HCT116 (cell line): ENCODE data around the gene ZNF860. TPM values are rescaled to one million over a fixed set of nuclear protein-coding genes. Genes with fewer than 3 reads are reported as not detected.
"Not testable (repeated sequence)": the region's sequence is repeated elsewhere in the genome, so short reads cannot be mapped to it uniquely, and the experiment has no call there.

Experiments used
- ATAC-seq: fragments of 200-7000 bp; cut with Tn5 transposase; 2 replicates; pipeline ENCODE4 v1.9.1; 2020; ENCODE audit warnings: mild to moderate bottlenecking, moderate library complexity
- BruUV-seq: library from RNA; stranded (reverse); fragments of 400-500 nt; replicated peaks from 2 replicates; lab custom pipeline; 2021; lab: Mats Ljungman, UMichigan
- CTCF ChIA-PET: fragments of 300-600 bp; sonication (Branson Sonifier 250); formaldehyde crosslinking; loops from one replicate; lab custom pipeline; 2021; ENCODE audit warnings: antibody characterized with exemption; lab: Charles Lee
- POLR2A ChIA-PET: fragments of 300-600, 350-600 bp; sonication (Branson Sonifier 250); formaldehyde crosslinking; loops from one replicate; lab custom pipeline; 2021; ENCODE audit warnings: antibody characterized with exemption; lab: Charles Lee
- RAD21 ChIA-PET, 2 experiments: fragments of 300-600 bp; sonication (Branson Sonifier 250); formaldehyde crosslinking; loops; one replicate each; lab custom pipeline; 2023; ENCODE audit warnings: low total read pairs in 2 of 2; ENCODE audit not compliant: uncharacterized antibody in 2 of 2, unreplicated experiment in 2 of 2, low non-redundant PET in 1 of 2; lab: Charles Lee
- DNase-seq: peaks from one replicate; pipeline ENCODE4 v3.0.0-alpha.2; 2010; ENCODE audit warnings: low read depth, low spot score
- H2AFZ ChIP-seq: fragments of 200-600 bp; shearing (Covaris generic), sonication (generic); 2 replicates; pipeline ENCODE4 v1.6.1; 2017; ENCODE audit warnings: low read depth, mixed run types, mixed read lengths, antibody characterized with exemption, low read length; ENCODE audit not compliant: poor library complexity, severe bottlenecking
- H3K27ac ChIP-seq: 2 replicates; pipeline ENCODE4 v1.5.1; 2012; ENCODE audit warnings: low read depth, low read length
- H3K27me3 ChIP-seq: fragments of 200-600 bp; sonication (generic); 2 replicates; pipeline ENCODE4 v1.6.1; 2016; ENCODE audit warnings: mixed run types, low read length, mixed read lengths; ENCODE audit not compliant: insufficient read depth
- H3K36me3 ChIP-seq, 2 experiments: fragments of 200-500 bp in 1 of 2; fragments of 200-600 bp in 1 of 2; sonication (Bioruptor generic) in 1 of 2; sonication (generic) in 1 of 2; 2 replicates each; pipeline versions ENCODE4 v1.5.1 to v1.6.1; 2014 to 2016; ENCODE audit warnings: low read length in 2 of 2, inconsistent platforms in 1 of 2, mixed read lengths in 1 of 2, mixed run types in 1 of 2; ENCODE audit not compliant: insufficient read depth in 2 of 2, control insufficient read depth in 1 of 2
- H3K4me1 ChIP-seq, 2 experiments: fragments of 200-600 bp in 1 of 2; sonication (generic) in 1 of 2; 2 replicates each; pipeline versions ENCODE4 v1.5.1 to v1.6.1; 2012 to 2017; ENCODE audit warnings: low read length in 2 of 2, inconsistent platforms in 1 of 2, mild to moderate bottlenecking in 1 of 2, mixed read lengths in 1 of 2, mixed run types in 1 of 2, moderate library complexity in 1 of 2; ENCODE audit not compliant: insufficient read depth in 2 of 2, control insufficient read depth in 1 of 2
- H3K4me2 ChIP-seq: fragments of 200-600 bp; sonication (generic); 2 replicates; pipeline ENCODE4 v1.6.1; 2017; ENCODE audit warnings: mixed run types, low read length, mixed read lengths
- H3K4me3 ChIP-seq, 2 experiments: fragments of 200-600 bp in 1 of 2; sonication (generic) in 1 of 2; replicated peaks in 1 of 2; 2 replicates each; pipeline ENCODE4 v1.5.1; 2011 to 2016; ENCODE audit warnings: low read length in 2 of 2, control low read depth in 1 of 2, low read depth in 1 of 2, mild to moderate bottlenecking in 1 of 2, mixed read lengths in 1 of 2, mixed run types in 1 of 2
- H3K79me2 ChIP-seq: fragments of 200-600 bp; sonication (generic); 2 replicates; pipeline ENCODE4 v1.6.1; 2017; ENCODE audit warnings: mild to moderate bottlenecking, mixed run types, low read length, moderate library complexity, mixed read lengths; ENCODE audit not compliant: insufficient read depth
- H3K9ac ChIP-seq: fragments of 200-600 bp; sonication (generic); 2 replicates; pipeline ENCODE4 v1.6.1; 2016; ENCODE audit warnings: low read length, mixed read lengths
- H3K9me2 ChIP-seq: fragments of 200-600 bp; sonication (generic), shearing (Covaris generic); 2 replicates; pipeline ENCODE4 v1.6.1; 2017; ENCODE audit warnings: mixed run types, mild to moderate bottlenecking, moderate library complexity; ENCODE audit not compliant: insufficient read depth
- H3K9me3 ChIP-seq, 2 experiments: fragments of 200-500 bp in 1 of 2; fragments of 200-600 bp in 1 of 2; sonication (Bioruptor generic) in 1 of 2; sonication (generic) in 1 of 2; 2 replicates each; pipeline ENCODE4 v1.6.1; 2014 to 2017; ENCODE audit warnings: low read length in 2 of 2, mixed read lengths in 2 of 2, inconsistent platforms in 1 of 2, low read depth in 1 of 2, mild to moderate bottlenecking in 1 of 2, mixed run types in 1 of 2, moderate library complexity in 1 of 2; ENCODE audit not compliant: control insufficient read depth in 1 of 2, insufficient read depth in 1 of 2
- H4K20me1 ChIP-seq: fragments of 200-600 bp; sonication (generic), shearing (Covaris generic); 2 replicates; pipeline ENCODE4 v1.6.1; 2017; ENCODE audit warnings: mixed run types, mild to moderate bottlenecking, moderate library complexity; ENCODE audit not compliant: insufficient read depth
- ATF3 ChIP-seq: IDR thresholded peaks from 2 replicates; pipeline ENCODE4 v1.6.1; 2012
- MAX ChIP-seq: IDR thresholded peaks from 2 replicates; pipeline ENCODE4 v1.6.1; 2012
- REST ChIP-seq: IDR thresholded peaks from 2 replicates; pipeline ENCODE4 v1.6.1; 2012; ENCODE audit warnings: low read depth
- ZBTB33 ChIP-seq: IDR thresholded peaks from 2 replicates; pipeline ENCODE4 v1.6.1; 2011; ENCODE audit warnings: mild to moderate bottlenecking, low read length, moderate library complexity; ENCODE audit not compliant: insufficient replicate concordance; ENCODE audit errors: extremely low read depth
- intact Hi-C: fragments of 100-400 bp; cut with micrococcal nuclease; formaldehyde crosslinking; loops from 2 replicates; pipeline ENCODE4 v1.10.0; 2022
- total RNA-seq: library from RNA; stranded (reverse); gene quantifications from one replicate; pipeline ENCODE4 v1.2.1, GENCODE V29; 2021; ENCODE audit not compliant: unreplicated experiment

The ZNF860 gene
- total RNA-seq, 1 experiment from 2014 or later: 2.9 TPM

- TF ChIP-seq MAX (no peak), ZBTB33 (no peak), REST (no peak), ATF3 (no peak)
- TF ChIP-seq, all 23 proteins: peak for 0
- Histone ChIP-seq H3K9me2 (no peaks in the 10 kb centered on the region), H4K20me1 (no peaks in the 10 kb centered on the region), H3K4me1 (no peaks in the 10 kb centered on the region), H3K9ac (no peak overlapping the region), H3K9me3 (peaks cover 0 to 5% of the 10 kb centered on the region in 2 experiments; a peak in 1 of 4 replicates), H3K27ac (no peak overlapping the region), H3K4me3 (no peak overlapping the region), H3K79me2 (no peaks in the 10 kb centered on the region), H3K27me3 (no peaks in the 10 kb centered on the region), H2AFZ (no peak overlapping the region), H3K4me2 (no peak overlapping the region), H3K36me3 (no peaks in the 10 kb centered on the region)
- ChIA-PET CTCF (no interaction called here), POLR2A (no interaction called here), RAD21 (no interaction called here)
- ATAC-seq: no peak
- BruUV-seq: no TSS peak
- intact Hi-C loops: no loop called here
- no peak for DNase-seq
Observed at GRCh38 chr3:31993843-31994242, 12.3 kb downstream of the ZNF860 start.

GRCh38 chr3:31995026-31995425 is 13.5 kb downstream of the ZNF860 start:
- H3K36me3 ChIP-seq, intact Hi-C loops, ATAC-seq, CTCF ChIA-PET, H3K4me1 ChIP-seq, DNase-seq, H2AFZ ChIP-seq, H3K4me2 ChIP-seq, POLR2A ChIA-PET, H4K20me1 ChIP-seq, H3K9me2 ChIP-seq, H3K9me3 ChIP-seq, H3K4me3 ChIP-seq, H3K9ac ChIP-seq, H3K27ac ChIP-seq, H3K79me2 ChIP-seq, H3K27me3 ChIP-seq, BruUV-seq, RAD21 ChIA-PET: not testable (repeated sequence)
